HG03342 (cell line): ENCODE measurements around the gene ZNF207.
A peak's percentile ranks its signal among the peaks of the same experiment; 100 is the strongest.
"Not testable (repeated sequence)": the region's sequence is repeated elsewhere in the genome, so short reads cannot be mapped to it uniquely, and the experiment has no call there.

Experiments
- ATAC-seq: cut with Tn5 transposase; IDR thresholded peaks from one replicate; pipeline ENCODE4 v1.9.1; 2021; ENCODE audit warnings: mild to moderate bottlenecking, moderate library complexity; ENCODE audit not compliant: unreplicated experiment

The ZNF207 gene

GRCh38 chr17:32333187-32333586 is 16.8 kb upstream of the ZNF207 start:
- no peak for ATAC-seq

DNA sequence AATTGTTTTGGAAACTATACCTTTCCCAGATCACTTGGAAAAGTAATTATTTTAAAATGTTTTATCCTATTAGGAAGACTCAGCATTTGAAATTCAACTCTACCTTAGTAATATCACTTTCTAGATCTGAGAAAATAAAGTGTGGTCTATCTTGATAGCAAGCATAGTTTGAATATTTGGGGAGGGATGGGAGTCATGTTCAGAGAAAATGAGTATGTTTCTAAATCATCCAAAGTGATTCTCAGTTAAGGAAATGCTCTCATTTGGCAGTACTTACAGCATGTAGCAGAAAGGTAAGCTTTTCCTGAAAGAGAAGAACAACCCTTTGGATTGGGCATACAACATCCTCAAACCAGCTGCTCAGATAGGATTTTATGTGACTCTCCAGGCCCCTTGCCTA is 14.9 kb upstream of the ZNF207 start:
- ATAC-seq: no peak

DNA sequence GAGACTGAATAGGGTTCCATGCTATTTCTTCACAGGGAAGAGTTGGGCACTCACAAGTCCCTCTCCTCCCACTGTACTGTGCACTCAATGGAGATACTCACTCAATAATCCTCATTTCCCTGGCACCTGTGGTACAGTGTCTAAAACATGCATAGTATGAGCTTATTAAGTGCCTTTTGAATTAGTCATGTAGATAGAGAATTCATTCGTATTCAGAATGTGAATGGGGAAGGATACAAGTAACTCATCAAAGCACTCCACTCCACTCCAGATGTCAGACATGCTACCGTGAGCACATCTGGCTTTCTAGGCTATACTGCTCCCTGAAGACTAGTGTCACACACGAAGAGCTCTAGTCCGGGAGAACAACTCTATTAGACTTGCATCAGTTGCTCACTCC is 14.3 kb upstream of the ZNF207 start:
- no peak for ATAC-seq

DNA sequence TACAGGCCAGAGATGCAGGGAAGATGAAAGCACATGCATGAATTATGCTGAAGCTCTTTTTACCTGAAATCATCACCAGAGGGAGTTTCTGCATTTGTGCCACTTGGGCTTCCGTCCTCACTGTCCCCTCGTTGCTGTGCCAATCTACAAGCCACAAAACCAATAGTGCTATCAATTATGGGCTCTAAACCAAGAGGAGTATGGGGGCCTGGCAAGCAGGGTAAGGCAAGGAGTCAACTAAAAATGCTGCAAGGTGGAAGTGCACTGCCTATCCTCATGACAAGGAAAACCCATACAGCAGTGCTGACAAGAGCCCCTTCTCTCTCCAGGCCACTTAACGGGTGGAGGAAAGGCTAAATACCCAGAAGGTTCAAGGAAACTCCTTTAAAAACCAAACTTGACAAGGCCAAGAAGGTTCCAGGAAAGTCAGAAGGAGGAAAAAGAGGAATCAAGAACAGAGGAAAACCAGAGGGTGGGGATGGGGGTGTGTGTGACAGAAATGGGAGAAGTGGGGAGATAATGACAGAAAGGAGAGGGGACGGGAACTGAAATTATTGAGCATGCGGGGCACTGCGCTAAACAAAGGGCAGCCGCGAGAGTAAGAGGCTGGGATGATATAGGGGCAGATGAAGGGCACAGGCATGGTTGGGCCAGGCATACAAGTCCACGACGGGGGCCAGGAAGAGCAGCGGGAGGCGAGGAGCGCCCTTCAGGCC is 8.7 kb upstream of the ZNF207 start:
- no peak for ATAC-seq

GRCh38 chr17:32341857-32342602 is 7.9 kb upstream of the ZNF207 start, which contains the start of gene C17orf75:
Gene C17orf75 (minus strand): TSS chr17:32342173. CDS start chr17:32342139, 34 bp downstream.
- peak; percentile 89 for ATAC-seq

DNA sequence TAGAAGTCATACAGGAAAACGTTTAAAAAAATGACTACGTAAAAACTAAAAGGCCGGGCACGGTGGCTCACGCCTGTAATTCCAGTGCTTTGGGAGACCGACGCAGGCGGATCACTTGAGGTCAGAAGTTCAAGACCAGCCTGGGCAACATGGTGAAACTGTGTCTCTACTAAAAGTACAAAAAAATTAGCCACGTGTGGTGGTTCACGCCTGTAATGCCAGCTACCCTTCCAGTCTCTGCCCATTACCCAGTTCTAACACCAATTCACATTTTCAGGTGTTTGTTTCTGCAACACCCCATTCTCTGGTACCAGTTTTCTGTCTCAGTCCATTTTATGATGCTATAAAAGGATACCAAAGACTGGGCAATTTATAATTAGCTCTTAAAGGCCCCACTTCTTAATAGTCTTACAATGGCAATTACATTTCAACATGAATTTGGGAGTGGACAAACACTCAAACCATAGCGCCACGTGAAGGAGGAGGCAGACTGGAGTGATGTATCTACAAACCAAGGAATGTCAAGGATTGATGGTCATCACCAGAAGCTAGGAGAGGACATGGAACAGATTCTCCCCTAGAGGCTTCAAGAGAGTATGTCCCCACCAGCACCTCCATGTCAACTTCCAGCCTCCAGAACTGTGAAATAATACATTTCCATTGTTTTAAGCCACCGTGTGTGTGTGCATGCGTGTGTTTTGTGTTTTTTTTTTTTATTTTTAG is 7.2 kb upstream of the ZNF207 start:
- ATAC-seq: no peak

GRCh38 chr17:32345951-32346600 is 3.9 kb upstream of the ZNF207 start:
- no peak for ATAC-seq

DNA sequence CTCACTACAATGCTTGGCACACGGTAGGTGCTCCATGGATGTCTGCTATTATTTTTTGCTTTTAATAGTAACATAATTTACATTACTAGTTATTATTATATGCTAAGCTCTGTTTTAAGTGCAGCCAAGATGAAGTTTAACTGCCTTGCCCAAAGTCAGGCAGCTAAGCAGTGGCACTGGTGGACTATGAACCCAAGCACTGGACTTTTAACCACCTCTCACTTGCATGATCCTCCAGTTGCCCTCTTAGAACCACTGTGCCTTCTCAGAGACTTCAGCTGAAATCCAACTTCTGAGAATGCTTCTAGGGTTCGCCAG is 1.5 kb upstream of the ZNF207 start:
- ATAC-seq: no peak

GRCh38 chr17:32349503-32349853 is 479 bp upstream of the ZNF207 start:
- ATAC-seq: no peak

DNA sequence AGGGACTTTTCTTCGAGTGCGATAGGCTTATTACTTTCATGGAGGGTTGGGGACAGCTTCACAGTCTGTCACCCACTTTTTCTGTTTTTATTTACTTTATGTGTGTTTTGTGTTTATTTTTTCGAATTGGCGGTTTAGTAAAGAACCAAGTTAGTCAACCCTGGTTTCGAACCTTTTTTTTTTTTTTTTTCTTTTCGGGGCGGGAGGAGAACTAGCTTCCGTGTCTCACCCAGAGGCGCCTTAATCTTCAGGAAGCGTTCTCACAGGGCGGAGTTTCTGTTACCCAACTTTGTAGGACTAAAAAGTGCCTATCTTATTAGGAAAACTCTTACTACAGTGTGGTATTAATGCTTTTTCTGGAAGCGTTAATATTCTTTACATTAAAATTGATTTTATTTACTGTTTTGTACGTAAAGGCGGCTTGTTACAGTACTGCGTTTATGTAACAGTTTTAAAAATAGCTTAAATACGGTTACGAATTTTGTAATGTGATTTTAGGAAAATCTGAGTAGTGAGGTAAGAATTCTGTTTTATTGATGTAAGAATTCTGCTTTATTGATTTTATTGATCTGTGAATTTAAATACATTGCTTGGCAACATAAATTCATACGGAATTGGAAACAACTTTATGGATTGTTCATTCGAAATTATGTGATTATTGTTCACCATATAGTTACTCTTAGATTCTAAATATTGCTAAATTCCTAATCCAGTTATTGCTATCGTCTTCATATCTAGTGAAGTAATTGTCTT is 885 bp downstream of the ZNF207 start:
- ATAC-seq: peak; percentile 25

DNA sequence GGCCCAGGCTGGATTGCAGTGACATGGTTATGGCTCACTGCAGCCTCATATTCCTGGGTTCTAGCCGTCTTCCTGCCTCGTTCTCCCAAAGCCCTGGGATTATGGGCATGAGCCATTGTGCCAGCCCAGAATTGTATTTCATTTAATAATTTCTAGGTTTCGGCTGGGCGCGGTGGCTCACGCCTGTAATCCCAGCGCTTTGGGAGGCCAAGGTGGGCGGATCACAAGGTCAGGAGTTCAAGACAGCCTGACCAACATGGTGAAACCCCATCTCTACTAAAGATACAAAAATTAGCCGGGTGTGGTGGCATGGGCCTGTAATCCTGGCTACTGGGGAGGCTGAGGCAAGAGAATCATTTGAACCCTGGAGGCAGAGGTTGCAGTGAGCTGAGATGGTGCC is 2.8 kb downstream of the ZNF207 start:
- not testable (repeated sequence) for ATAC-seq

DNA sequence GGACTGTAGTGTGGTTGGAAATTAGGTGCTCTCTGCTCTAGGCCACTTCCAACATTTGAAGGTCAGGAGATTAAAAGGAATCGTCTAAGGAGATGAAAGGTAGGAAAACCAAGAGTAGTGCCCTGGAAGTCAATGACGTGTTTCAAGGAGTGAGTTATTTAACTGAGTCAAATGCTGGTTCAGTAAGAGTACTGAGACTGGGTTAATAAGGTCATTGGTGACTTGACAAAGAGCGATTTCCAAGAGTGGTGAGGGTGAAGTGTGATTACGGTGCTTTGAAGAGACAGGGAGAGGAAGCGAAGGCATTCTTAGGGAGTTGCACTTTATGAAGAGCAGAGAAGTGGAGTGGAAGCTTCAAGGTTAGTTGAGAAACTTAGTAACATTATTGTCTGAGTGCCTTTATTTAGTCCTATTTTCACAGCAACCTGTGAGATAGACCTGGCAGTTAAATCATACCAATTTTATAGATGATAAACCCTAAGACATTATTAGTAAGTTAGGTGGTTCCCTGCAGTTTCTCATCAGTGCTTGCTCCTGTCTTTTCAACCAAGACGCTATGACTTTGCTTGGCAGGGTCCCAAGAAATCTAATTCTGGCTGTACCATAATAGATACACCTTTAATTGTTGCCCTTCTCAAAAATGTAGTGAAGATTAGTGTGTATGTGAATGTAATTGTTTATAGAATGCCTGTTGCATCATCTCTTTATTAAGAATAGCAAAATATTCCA is 5.9 kb downstream of the ZNF207 start:
- no peak for ATAC-seq

DNA sequence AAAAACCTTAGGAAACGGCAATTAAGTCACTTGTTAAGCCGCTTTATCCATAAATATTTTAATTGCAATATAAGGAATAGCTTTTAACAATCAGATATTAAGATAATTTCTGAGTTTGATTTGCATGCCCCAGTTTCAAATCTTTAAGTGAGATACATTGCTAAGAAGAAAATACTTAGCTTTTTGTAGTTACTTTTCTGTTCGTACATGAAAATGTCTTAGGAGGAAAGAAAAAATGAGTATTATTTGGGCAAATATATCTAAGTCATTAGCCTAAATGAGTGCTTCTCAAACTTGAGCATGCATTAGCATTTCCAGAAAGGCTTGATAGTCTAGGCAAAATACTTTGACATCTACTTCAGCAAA is 6.4 kb downstream of the ZNF207 start:
- ATAC-seq: no peak

GRCh38 chr17:32356750-32357149 is 6.8 kb downstream of the ZNF207 start:
- ATAC-seq: no peak

DNA sequence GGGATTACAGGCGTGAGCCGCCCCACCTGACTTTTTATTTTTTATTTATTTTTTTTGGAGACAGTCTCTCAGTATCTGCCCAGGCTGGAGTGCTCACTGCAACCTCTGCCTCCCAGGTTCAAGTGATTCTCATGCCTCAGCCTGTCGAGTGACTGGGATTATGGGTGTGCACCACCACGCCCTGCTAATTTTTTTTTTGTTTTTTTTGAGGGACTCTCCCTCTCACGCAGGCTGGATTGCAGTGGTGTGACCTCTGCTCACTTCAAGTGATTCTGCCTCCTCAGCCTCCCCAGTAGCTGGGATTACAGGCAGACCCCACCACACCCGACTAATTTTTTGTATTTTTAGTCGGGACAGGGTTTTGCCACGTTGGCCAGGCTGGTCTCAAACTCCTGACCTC is 7.7 kb downstream of the ZNF207 start:
- ATAC-seq: no peak

DNA sequence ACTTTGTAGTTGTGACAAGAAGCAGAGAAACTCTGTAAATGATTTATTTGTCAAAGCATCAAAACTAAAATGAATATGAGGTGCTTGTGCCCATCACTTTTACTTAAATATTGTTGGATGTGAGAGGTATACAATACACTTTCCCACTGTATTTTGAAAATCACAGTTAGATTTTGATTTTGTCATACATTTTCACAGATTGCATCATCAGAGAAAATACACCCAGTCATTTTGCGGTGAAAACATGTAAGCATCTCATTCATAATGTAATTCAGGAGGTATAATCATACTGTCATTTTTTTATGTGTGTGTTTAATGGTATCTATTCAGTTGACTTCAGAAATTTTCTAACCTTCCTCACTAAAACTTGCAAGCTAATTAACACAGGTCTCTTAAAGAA is 11.3 kb downstream of the ZNF207 start:
- ATAC-seq: no peak

DNA sequence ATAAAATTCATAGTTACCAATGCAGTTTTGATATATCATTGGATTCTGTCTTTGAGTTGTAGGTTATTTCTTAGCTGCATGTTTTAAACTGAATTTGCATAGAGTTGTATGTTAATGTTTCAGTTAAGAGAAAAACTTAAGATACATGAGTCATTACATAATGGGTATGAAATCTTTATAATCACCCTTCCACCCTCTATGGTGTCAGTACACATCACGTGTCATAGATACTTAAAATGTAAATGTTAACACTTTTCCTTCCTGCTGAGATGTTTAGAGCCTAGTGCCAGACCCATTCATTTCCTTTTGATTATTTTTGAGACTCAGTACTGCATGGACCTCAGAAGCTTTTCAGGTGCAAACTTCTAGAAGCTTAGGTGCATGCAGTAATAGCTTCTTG is 20.5 kb downstream of the ZNF207 start:
- ATAC-seq: no peak

GRCh38 chr17:32382526-32383223 is 32.7 kb downstream of the ZNF207 start:
- ATAC-seq: no peak

- ATAC-seq: no peak
These were observed 34.0 kb downstream of the ZNF207 start for GRCh38 chr17:32383926-32384434.
